Esophagus muscularis mucosa (tissue), 4 donors: ENCODE measurements around the gene ARID5B. TPM values are rescaled to one million over a fixed set of nuclear protein-coding genes. Genes with fewer than 3 reads are reported as not detected.
A peak's percentile ranks its signal among the peaks of the same experiment; 100 is the strongest.

Experiments used
- DNase-seq: peaks from one replicate; pipeline ENCODE4 v3.0.0-alpha.2; 2017; ENCODE audit errors: extremely low spot score
- H3K27ac ChIP-seq, 4 donors: fragments of 200-600 bp; sonication (generic); replicated peaks in 1 of 4; 1 replicate in 3 of 4; 2 replicates in 1 of 4; pipeline ENCODE4 v1.5.1; 2016 to 2019; ENCODE audit warnings: mild to moderate bottlenecking in 1 of 4
- H3K27me3 ChIP-seq, 4 donors: fragments of 200-600 bp; sonication (generic); one replicate each; pipeline versions ENCODE4 v1.5.1 to v1.6.0; 2016 to 2019
- H3K36me3 ChIP-seq, 4 donors: fragments of 200-600 bp; sonication (generic); one replicate each; pipeline ENCODE4 v1.5.1; 2016 to 2019
- H3K4me1 ChIP-seq, 4 donors: fragments of 200-600 bp; sonication (generic); one replicate each; pipeline ENCODE4 v1.5.1; 2016 to 2019
- H3K4me3 ChIP-seq, 4 donors: fragments of 200-600 bp; sonication (generic); 1 replicate in 2 of 4; 2 replicates in 2 of 4; pipeline ENCODE4 v1.5.1; 2016 to 2019; ENCODE audit warnings: mild to moderate bottlenecking in 4 of 4, moderate library complexity in 1 of 4
- H3K9me3 ChIP-seq, 4 donors: fragments of 200-600 bp; sonication (generic); 1 replicate in 3 of 4; 2 replicates in 1 of 4; pipeline ENCODE4 v1.5.1; 2016 to 2019
- CTCF ChIP-seq, 3 experiments: fragments of 200-600 bp in 2 of 3; fragments of 450-650 bp in 1 of 3; sonication (generic) in 2 of 3; IDR thresholded peaks; one replicate each; pipeline ENCODE4 v1.5.1; 2017 to 2019; ENCODE audit warnings: antibody characterized with exemption in 3 of 3, mild to moderate bottlenecking in 2 of 3, moderate library complexity in 1 of 3
- EP300 ChIP-seq: sonication (generic); formaldehyde crosslinking; IDR thresholded peaks from one replicate; pipeline ENCODE4 v1.6.1; 2017; ENCODE audit warnings: antibody characterized with exemption
- POLR2A ChIP-seq: fragments of 450-650 bp; IDR thresholded peaks from one replicate; pipeline ENCODE4 v1.6.1; 2017; ENCODE audit warnings: antibody characterized with exemption, moderate library complexity, mild to moderate bottlenecking, low read depth
- POLR2AphosphoS5 ChIP-seq, 2 donors: sonication (generic); formaldehyde crosslinking; IDR thresholded peaks; one replicate each; pipeline ENCODE4 v1.6.1; 2017; ENCODE audit warnings: antibody characterized with exemption in 2 of 2
- WGBS: methylation state at CpG from one replicate; pipeline ENCODE4 v1.1.5; 2018; 5-methylcytosine and 5-hydroxymethylcytosine counted together
- intact Hi-C: fragments of 100-400 bp; cut with DNase I; formaldehyde crosslinking; loops from one replicate; pipeline ENCODE4 v1.15.1; 2023
- total RNA-seq, 4 donors: library from RNA; depleted of rRNA; stranded (reverse); fragments of >200 nt; gene quantifications; one replicate each; pipeline versions ENCODE4 v1.1.0 to v1.2.1, GENCODE V29; 2016

ARID5B gene
- total RNA-seq, 4 donors from 2014 or later = 33.6 to 150 (median 64.9) TPM

GRCh38 chr10:62087329-62087728 is 185.8 kb downstream of the ARID5B start:
- peaks cover 28 to 40% (median 35%) of the 10 kb centered on the region in 4 donors for H3K4me1 ChIP-seq
- H3K27ac ChIP-seq = peak overlapping the region in 1 of 4 donors; percentile 14
- intact Hi-C loops = no loop called here

GRCh38 chr10:62088786-62089185 is 187.3 kb downstream of the ARID5B start:
- intact Hi-C loops = no loop called here
- no peak for DNase-seq
- H3K4me3 ChIP-seq = no peak overlapping the region
- H3K27ac ChIP-seq = no peak overlapping the region
- H3K36me3 ChIP-seq = peaks cover 26 to 82% (median 68%) of the 10 kb centered on the region in 4 donors
- H3K4me1 ChIP-seq = peaks cover 27 to 39% (median 31%) of the 10 kb centered on the region in 4 donors
- WGBS = 97% methylated on average over 3 of the region's 3 CpGs
- no peaks in the 10 kb centered on the region for H3K9me3 ChIP-seq
- no peaks in the 10 kb centered on the region for H3K27me3 ChIP-seq
- TF ChIP-seq POLR2AphosphoS5 (IDR thresholded peaks at IDR 0.05) (no peak), EP300 (no peak), CTCF (IDR thresholded peaks at IDR 0.05) (no peak), POLR2A (no peak)

More at GRCh38 chr10:62087329-62087728, 185.8 kb downstream of the ARID5B start:
- 62% methylated on average over 2 of the region's 2 CpGs for WGBS
- DNase-seq = no peak
- no peaks in the 10 kb centered on the region for H3K27me3 ChIP-seq
- no peak for TF ChIP-seq POLR2A
- no peak for TF ChIP-seq POLR2AphosphoS5 (IDR thresholded peaks at IDR 0.05)
- no peak for TF ChIP-seq EP300
- no peak for TF ChIP-seq CTCF (IDR thresholded peaks at IDR 0.05)
- H3K9me3 ChIP-seq = no peaks in the 10 kb centered on the region
- H3K36me3 ChIP-seq = peaks cover 22 to 69% (median 58%) of the 10 kb centered on the region in 4 donors
- H3K4me3 ChIP-seq = no peak overlapping the region

GRCh38 chr10:62092301-62093030 is 191.0 kb downstream of the ARID5B start:
- no peak overlapping the region for H3K27ac ChIP-seq

GRCh38 chr10:62093863-62094291 is 192.4 kb downstream of the ARID5B start:
- peak overlapping the region in 3 of 4 donors; percentile 1 to 53 (median 29) for H3K27ac ChIP-seq
- H3K4me3 ChIP-seq = no peak overlapping the region
- intact Hi-C loops = no loop called here
- TF ChIP-seq POLR2A (no peak), POLR2AphosphoS5 (IDR thresholded peaks at IDR 0.05) (no peak), CTCF (IDR thresholded peaks at IDR 0.05) (no peak), EP300 (no peak)
- H3K27me3 ChIP-seq = no peaks in the 10 kb centered on the region
- H3K4me1 ChIP-seq = peaks cover 36 to 52% (median 45%) of the 10 kb centered on the region in 4 donors
- 65% methylated on average over 4 of the region's 4 CpGs for WGBS
- H3K9me3 ChIP-seq = no peaks in the 10 kb centered on the region
- DNase-seq = no peak
- H3K36me3 ChIP-seq = peaks cover 19 to 50% (median 41%) of the 10 kb centered on the region in 4 donors

More at GRCh38 chr10:62092301-62093030, 191.0 kb downstream of the ARID5B start:
- TF ChIP-seq POLR2A (no peak), CTCF (IDR thresholded peaks at IDR 0.05) (no peak), EP300 (no peak), POLR2AphosphoS5 (IDR thresholded peaks at IDR 0.05) (no peak)
- DNase-seq = no peak
- H3K9me3 ChIP-seq = no peaks in the 10 kb centered on the region
- intact Hi-C loops = no loop called here
- H3K27me3 ChIP-seq = no peaks in the 10 kb centered on the region
- H3K36me3 ChIP-seq = peaks cover 19 to 64% (median 53%) of the 10 kb centered on the region in 4 donors
- H3K4me3 ChIP-seq = no peak overlapping the region
- peaks cover 36 to 52% (median 45%) of the 10 kb centered on the region in 4 donors for H3K4me1 ChIP-seq
- WGBS = 94% methylated on average over 22 of the region's 22 CpGs
